GM12878 (cell line): ENCODE results near the gene PIPOX. TPM values are rescaled to one million over a fixed set of nuclear protein-coding genes. Genes with fewer than 3 reads are reported as not detected.

Experiments used
- ATAC-seq: fragments of 200-7000 bp; cut with Tn5 transposase; 3 replicates; pipeline ENCODE4 v1.9.1; 2020; ENCODE audit warnings: mild to moderate bottlenecking, moderate library complexity
- BruUV-seq: library from RNA; stranded (reverse); fragments of 400-500 nt; replicated peaks from 2 replicates; lab custom pipeline; 2021; lab: Mats Ljungman, UMichigan
- CTCF ChIA-PET: fragments of 300-600 bp; sonication (Branson Sonifier 250); formaldehyde crosslinking; extraction: SDS; loops from one replicate; lab custom pipeline; 2021; ENCODE audit warnings: inconsistent platforms; lab: Yijun Ruan, JAX
- POLR2A ChIA-PET: fragments of 350-600 bp; formaldehyde crosslinking; extraction: SDS; loops from one replicate; lab custom pipeline; 2021; ENCODE audit warnings: inconsistent platforms; lab: Charles Lee
- RAD21 ChIA-PET: fragments of 300-600 bp; sonication (Branson Sonifier 250); formaldehyde crosslinking; loops from one replicate; lab custom pipeline; 2023; ENCODE audit warnings: antibody characterized with exemption; ENCODE audit not compliant: unreplicated experiment; lab: Charles Lee
- SMC1A ChIA-PET: fragments of 300-600 bp; sonication (Branson Sonifier 250); formaldehyde crosslinking; loops from one replicate; lab custom pipeline; 2023; ENCODE audit not compliant: unreplicated experiment, uncharacterized antibody; lab: Charles Lee
- DNase-seq: peaks from one replicate; pipeline ENCODE4 v3.0.0-alpha.2; 2011; ENCODE audit warnings: low read depth, low spot score
- FAIRE-seq: peaks from 3 replicates; lab custom pipeline; 2011; peaks lifted over from hg19 to GRCh38; lab: Jason Lieb, UNC
- H2AFZ ChIP-seq: 2 replicates; pipeline ENCODE4 v1.6.0; 2011; ENCODE audit warnings: low read depth, low read length, control low read depth; ENCODE audit not compliant: control insufficient read depth
- H3K27ac ChIP-seq: 2 replicates; pipeline ENCODE4 v1.5.1; 2011; ENCODE audit warnings: control low read depth; ENCODE audit not compliant: control insufficient read depth, insufficient read depth
- H3K27me3 ChIP-seq, 2 experiments: replicated peaks in 1 of 2; 2 replicates each; pipeline versions ENCODE4 v1.6.0 to v1.6.1; 2011; ENCODE audit warnings: low read length in 1 of 2; ENCODE audit not compliant: control insufficient read depth in 2 of 2, insufficient read depth in 2 of 2
- H3K36me3 ChIP-seq, 2 experiments: 2 replicates each; pipeline ENCODE4 v1.5.1; 2011; ENCODE audit warnings: low read length in 1 of 2; ENCODE audit not compliant: control insufficient read depth in 2 of 2, insufficient read depth in 2 of 2
- H3K4me1 ChIP-seq: 2 replicates; pipeline ENCODE4 v1.6.1; 2011; ENCODE audit warnings: mild to moderate bottlenecking, low read length, moderate library complexity, mixed read lengths; ENCODE audit not compliant: control insufficient read depth, insufficient read depth
- H3K4me2 ChIP-seq: 2 replicates; pipeline ENCODE4 v1.6.0; 2011; ENCODE audit warnings: control low read depth; ENCODE audit not compliant: control insufficient read depth, insufficient read depth
- H3K4me3 ChIP-seq: fragments of 200-600 bp; sonication (generic); 2 replicates; pipeline ENCODE4 v1.5.1; 2016
- H3K79me2 ChIP-seq: 2 replicates; pipeline ENCODE4 v1.6.0; 2011; ENCODE audit warnings: low read length; ENCODE audit not compliant: control insufficient read depth, insufficient read depth
- H3K9ac ChIP-seq: 2 replicates; pipeline ENCODE4 v1.8.0; 2011; ENCODE audit warnings: low read length, control low read depth, mixed read lengths; ENCODE audit not compliant: control insufficient read depth, insufficient read depth
- H3K9me3 ChIP-seq: replicated peaks from 3 replicates; pipeline ENCODE4 v1.5.1; 2011; ENCODE audit warnings: mild to moderate bottlenecking, low read length; ENCODE audit not compliant: control insufficient read depth, insufficient read depth
- H4K20me1 ChIP-seq: 2 replicates; pipeline ENCODE4 v1.6.0; 2011; ENCODE audit not compliant: control insufficient read depth, insufficient read depth
- ASH2L ChIP-seq: fragments of 300-600, 200-600 bp; sonication (generic); IDR thresholded peaks from 2 replicates; pipeline ENCODE4 v1.6.1; 2017; ENCODE audit warnings: low read depth, mild to moderate bottlenecking, borderline replicate concordance
- BRCA1 ChIP-seq: IDR thresholded peaks from 2 replicates; pipeline ENCODE4 v1.6.1; 2011; ENCODE audit warnings: low read depth, low read length, improper control_type of control experiment
- GABPA ChIP-seq: IDR thresholded peaks from 2 replicates; pipeline ENCODE4 v1.6.1; 2014; ENCODE audit warnings: antibody characterized with exemption, low read depth, mild to moderate bottlenecking, inconsistent platforms
- MAX ChIP-seq: IDR thresholded peaks from 2 replicates; pipeline ENCODE4 v1.6.1; 2012; ENCODE audit warnings: low read depth, low read length, improper control_type of control experiment
- MYB ChIP-seq: fragments of 150-350 bp; IDR thresholded peaks from 2 replicates; pipeline ENCODE4 v1.6.1; 2014; ENCODE audit warnings: mild to moderate bottlenecking, low read depth, low read length, borderline replicate concordance
- NR2C2 ChIP-seq: IDR thresholded peaks from 2 replicates; pipeline ENCODE4 v1.6.1; 2011; ENCODE audit warnings: borderline replicate concordance, low read depth; ENCODE audit not compliant: control insufficient read depth, insufficient read length
- NRF1 ChIP-seq: conservative IDR thresholded peaks from 2 replicates; pipeline ENCODE4 v1.6.1; 2011; ENCODE audit warnings: mild to moderate bottlenecking, low read depth, low read length, improper control_type of control experiment
- PML ChIP-seq: IDR thresholded peaks from 2 replicates; pipeline ENCODE4 v1.6.1; 2012; ENCODE audit warnings: low read length, inconsistent platforms
- POLR2AphosphoS2 ChIP-seq: IDR thresholded peaks from 2 replicates; pipeline ENCODE4 v1.6.1; 2011; ENCODE audit warnings: low read depth, mild to moderate bottlenecking, low read length, improper control_type of control experiment, moderate library complexity
- RBBP5 ChIP-seq: fragments of 200-600 bp; sonication (generic); conservative IDR thresholded peaks from 2 replicates; pipeline ENCODE4 v1.6.1; 2016
- SMAD1 ChIP-seq: fragments of 450-650 bp; IDR thresholded peaks from 2 replicates; pipeline ENCODE4 v1.6.1; 2018; ENCODE audit warnings: mild to moderate bottlenecking, low read depth; ENCODE audit not compliant: partially characterized antibody
- STAT3 ChIP-seq: IDR thresholded peaks from 2 replicates; pipeline ENCODE4 v1.6.1; 2011; ENCODE audit warnings: low read depth, low read length, improper control_type of control experiment
- SUPT20H ChIP-seq: IDR thresholded peaks from 2 replicates; pipeline ENCODE4 v1.6.1; 2011; ENCODE audit warnings: low read depth, mild to moderate bottlenecking, low read length, moderate library complexity, borderline replicate concordance; ENCODE audit not compliant: control insufficient read depth
- ZNF622 ChIP-seq: fragments of 450-650 bp; IDR thresholded peaks from 2 replicates; pipeline ENCODE4 v1.6.1; 2017; ENCODE audit warnings: mild to moderate bottlenecking, inconsistent platforms
- ZNF687 ChIP-seq: fragments of 450-650 bp; IDR thresholded peaks from 2 replicates; pipeline ENCODE4 v1.6.1; 2017; ENCODE audit warnings: mild to moderate bottlenecking, moderate library complexity
- ZZZ3 ChIP-seq: IDR thresholded peaks from 2 replicates; pipeline ENCODE4 v1.6.1; 2011; ENCODE audit warnings: low read depth; ENCODE audit not compliant: control insufficient read depth, insufficient read length
- WGBS: methylation state at CpG from one replicate; pipeline ENCODE4 v1.1.6; 2016; ENCODE audit warnings: low lambda C conversion rate; ENCODE audit not compliant: insufficient replicate concordance, insufficient coverage; ENCODE audit errors: missing lambda C conversion rate; 5-methylcytosine and 5-hydroxymethylcytosine counted together
- in situ Hi-C: fragments of 300-500 bp; cut with MboI; formaldehyde crosslinking; loops from 9 replicates; pipeline ENCODE4 v1.14.3; 2018; ENCODE audit warnings: mixed read lengths
- intact Hi-C: fragments of 100-400 bp; cut with micrococcal nuclease; formaldehyde crosslinking; loops from one replicate; pipeline ENCODE4 v1.14.2; 2022; ENCODE audit not compliant: unreplicated experiment
- polyA plus RNA-seq, 11 experiments: library from polyadenylated mRNA; depleted of rRNA in 4 of 11; unstranded in 6 of 11; stranded (reverse) in 5 of 11; fragments of >200 nt; fragmentation: Nextera tagmentation in 4 of 11; fragmentation: Illumina TruSeq in 1 of 11; extraction: Ambion mirVana in 4 of 11; extraction: Trizol in 1 of 11; gene quantifications; 1 replicate in 1 of 11; 2 replicates in 10 of 11; pipeline versions ENCODE4 v1.2.1 to v1.2.3, GENCODE V29; 2011 to 2016; ENCODE audit warnings: inconsistent platforms in 2 of 11, missing spikeins in 2 of 11, low read depth in 1 of 11
- total RNA-seq, 4 experiments: library from RNA; depleted of rRNA in 3 of 4; stranded (reverse); fragments of >200 nt in 3 of 4; fragmentation: Illumina TruSeq in 1 of 4; extraction: Trizol in 1 of 4; gene quantifications; 2 replicates each; pipeline versions ENCODE4 v1.2.1 to v1.2.3, GENCODE V29; 2013 to 2021
- TF ChIP-seq, protein P1 (sequence below), 3 experiments: IDR thresholded peaks in 2 of 3; conservative IDR thresholded peaks in 1 of 3; 2 replicates each; pipeline ENCODE4 v1.5.1; 2011; ENCODE audit warnings: low read depth in 3 of 3, low read length in 3 of 3, mild to moderate bottlenecking in 3 of 3, control low read depth in 2 of 3, moderate library complexity in 2 of 3, inconsistent platforms in 1 of 3, mixed read lengths in 1 of 3; ENCODE audit not compliant: control insufficient read depth in 2 of 3, insufficient read depth in 1 of 3; ENCODE audit errors: extremely low read depth in 1 of 3

The PIPOX gene
- total and polyA plus RNA-seq, 10 of the 15 experiments (the other 5 are each of a cell fraction or from before 2014, with no cell fraction given): 0.22 to 1.4 (median 0.56) TPM; not detected in 1

DNA sequence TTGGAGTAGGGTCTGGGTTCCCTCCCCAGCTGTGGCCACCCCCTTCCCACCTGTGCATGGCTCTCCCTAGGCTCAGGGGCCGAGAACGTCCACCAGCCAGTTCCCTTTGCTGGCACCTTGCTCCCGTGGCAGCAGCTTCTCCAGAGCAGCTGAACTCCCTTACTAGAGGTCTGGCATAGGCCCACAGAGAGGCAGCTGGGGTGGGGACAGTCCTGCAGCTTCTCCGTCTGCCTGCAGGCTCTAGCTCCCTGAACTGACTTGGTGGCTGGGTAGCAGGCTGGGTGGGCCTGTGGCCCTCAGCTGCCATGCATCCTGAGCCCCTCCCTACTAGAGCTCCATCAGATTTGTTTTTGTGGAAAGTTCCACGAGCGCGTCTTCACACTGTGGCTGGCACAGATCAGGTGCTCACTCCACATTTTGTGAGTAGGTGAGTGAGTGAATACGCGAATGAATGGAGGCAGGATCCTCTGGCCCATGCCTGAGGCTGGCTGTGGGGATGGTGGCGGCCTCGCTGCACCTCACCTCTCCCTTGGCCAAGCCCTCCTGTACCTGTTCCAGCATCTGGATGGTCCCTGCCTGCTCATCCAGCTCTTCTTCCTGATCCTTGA is 51.3 kb downstream of the PIPOX start:
- Histone ChIP-seq H4K20me1 (no peaks in the 10 kb centered on the region), H3K9ac (no peak overlapping the region), H3K79me2 (no peaks in the 10 kb centered on the region), H3K27ac (no peak overlapping the region), H2AFZ (no peak overlapping the region), H3K9me3 (no peaks in the 10 kb centered on the region), H3K4me3 (no peak overlapping the region), H3K36me3 (peaks cover 5 to 30% of the 10 kb centered on the region in 2 experiments; a peak in 3 of 4 replicates), H3K4me2 (no peak overlapping the region), H3K4me1 (no peaks in the 10 kb centered on the region), H3K27me3 (no peaks in the 10 kb centered on the region)
- ChIA-PET RAD21 (interaction anchor here (1.3 kb wide), 1 partner anchor 129 kb away, joined by 3 read pairs; no protein-coding TSS in a partner anchor), POLR2A (interaction anchor here (0.6 kb wide), 1 partner anchor 319 kb away, joined by 3 read pairs; no protein-coding TSS in a partner anchor), SMC1A (no interaction called here), CTCF (interaction anchor here (1.3 kb wide), 1 partner anchor 129 kb away, joined by 4 read pairs; no protein-coding TSS in a partner anchor)
- ATAC-seq (no peak), FAIRE-seq (no peak), DNase-seq (no peak)
- intact Hi-C loops: no loop called here
- in situ Hi-C loops: no loop called here
- WGBS: 91% methylated on average over 11 of the region's 11 CpGs
- BruUV-seq: no TSS peak
- TF ChIP-seq ZNF687 (no peak), PML (no peak), POLR2AphosphoS2 (no peak), NR2C2 (no peak), GABPA (no peak), MAX (no peak), BRCA1 (no peak), ZZZ3 (no peak), ZNF622 (no peak), NRF1 (no peak), SUPT20H (no peak), MYB (no peak), SMAD1 (no peak), STAT3 (no peak), ASH2L (no peak), RBBP5 (no peak)
- TF ChIP-seq, protein P1, sequence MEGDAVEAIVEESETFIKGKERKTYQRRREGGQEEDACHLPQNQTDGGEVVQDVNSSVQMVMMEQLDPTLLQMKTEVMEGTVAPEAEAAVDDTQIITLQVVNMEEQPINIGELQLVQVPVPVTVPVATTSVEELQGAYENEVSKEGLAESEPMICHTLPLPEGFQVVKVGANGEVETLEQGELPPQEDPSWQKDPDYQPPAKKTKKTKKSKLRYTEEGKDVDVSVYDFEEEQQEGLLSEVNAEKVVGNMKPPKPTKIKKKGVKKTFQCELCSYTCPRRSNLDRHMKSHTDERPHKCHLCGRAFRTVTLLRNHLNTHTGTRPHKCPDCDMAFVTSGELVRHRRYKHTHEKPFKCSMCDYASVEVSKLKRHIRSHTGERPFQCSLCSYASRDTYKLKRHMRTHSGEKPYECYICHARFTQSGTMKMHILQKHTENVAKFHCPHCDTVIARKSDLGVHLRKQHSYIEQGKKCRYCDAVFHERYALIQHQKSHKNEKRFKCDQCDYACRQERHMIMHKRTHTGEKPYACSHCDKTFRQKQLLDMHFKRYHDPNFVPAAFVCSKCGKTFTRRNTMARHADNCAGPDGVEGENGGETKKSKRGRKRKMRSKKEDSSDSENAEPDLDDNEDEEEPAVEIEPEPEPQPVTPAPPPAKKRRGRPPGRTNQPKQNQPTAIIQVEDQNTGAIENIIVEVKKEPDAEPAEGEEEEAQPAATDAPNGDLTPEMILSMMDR (IDR thresholded peaks at IDR 0.05 in 2 of 3, conservative IDR thresholded peaks at IDR 0.05 in 1 of 3; ENCODE audit: control insufficient read depth in 2 of 3, extremely low read depth in 1 of 3, insufficient read depth in 1 of 3, low read depth in 3 of 3, low read length in 3 of 3): no peak
